Endothelial cell of umbilical vein (primary cell): Measurements from ENCODE around the gene SIPA1L3. TPM values are rescaled to one million over a fixed set of nuclear protein-coding genes. Genes with fewer than 3 reads are reported as not detected.

Experiments used
- BruUV-seq: library from RNA; stranded (reverse); fragments of 400-500 nt; replicated peaks from 2 replicates; lab custom pipeline; 2021; lab: Mats Ljungman, UMichigan
- CTCF ChIA-PET: fragments of 300-600, 350-600 bp; sonication (Branson Sonifier 250); formaldehyde crosslinking; loops from one replicate; lab custom pipeline; 2021; ENCODE audit warnings: antibody characterized with exemption, inconsistent platforms; lab: Charles Lee
- POLR2A ChIA-PET: fragments of 300-600, 350-600 bp; sonication (Branson Sonifier 250); formaldehyde crosslinking; loops from one replicate; lab custom pipeline; 2021; ENCODE audit warnings: antibody characterized with exemption, inconsistent platforms; lab: Charles Lee
- DNase-seq: peaks from one replicate; pipeline ENCODE4 v3.0.0-alpha.2; 2011; ENCODE audit warnings: low read depth, low spot score
- FAIRE-seq: peaks from 2 replicates; lab custom pipeline; 2011; peaks lifted over from hg19 to GRCh38; lab: Jason Lieb, UNC
- H2AFZ ChIP-seq: 2 replicates; pipeline ENCODE4 v1.6.0; 2012; ENCODE audit warnings: low read depth, low read length, control low read depth, inconsistent platforms
- H3K27ac ChIP-seq: 2 replicates; pipeline ENCODE4 v1.5.1; 2011; ENCODE audit warnings: low read depth, mild to moderate bottlenecking, control low read depth, low read length, moderate library complexity; ENCODE audit not compliant: insufficient read depth
- H3K27me3 ChIP-seq, 2 experiments: 2 replicates each; pipeline versions ENCODE4 v1.6.0 to v1.6.1; 2011; ENCODE audit warnings: low read length in 2 of 2, mixed read lengths in 1 of 2; ENCODE audit not compliant: control insufficient read depth in 2 of 2, insufficient read depth in 2 of 2
- H3K36me3 ChIP-seq, 2 experiments: 2 replicates in 1 of 2; 3 replicates in 1 of 2; pipeline ENCODE4 v1.5.1; 2011; ENCODE audit warnings: low read length in 2 of 2, mild to moderate bottlenecking in 1 of 2, moderate library complexity in 1 of 2; ENCODE audit not compliant: control insufficient read depth in 2 of 2, insufficient read depth in 2 of 2; ENCODE audit errors: extremely low read depth in 1 of 2
- H3K4me1 ChIP-seq: 3 replicates; pipeline ENCODE4 v1.5.1; 2011; ENCODE audit warnings: mild to moderate bottlenecking, low read length; ENCODE audit not compliant: control insufficient read depth, insufficient read depth; ENCODE audit errors: extremely low read depth
- H3K4me2 ChIP-seq: 2 replicates; pipeline ENCODE4 v1.6.1; 2011; ENCODE audit warnings: low read length, control low read depth, mixed read lengths; ENCODE audit not compliant: insufficient read depth
- H3K4me3 ChIP-seq, 3 experiments: fragments of 200-600 bp in 1 of 3; sonication (generic), shearing (Covaris generic) in 1 of 3; replicated peaks in 1 of 3; 2 replicates each; pipeline ENCODE4 v1.5.1; 2011 to 2016; ENCODE audit warnings: control low read depth in 3 of 3, low read length in 3 of 3, mild to moderate bottlenecking in 2 of 3, inconsistent platforms in 1 of 3, low read depth in 1 of 3, moderate library complexity in 1 of 3; ENCODE audit not compliant: insufficient read depth in 1 of 3
- H3K79me2 ChIP-seq: 2 replicates; pipeline ENCODE4 v1.6.0; 2012; ENCODE audit warnings: low read length, inconsistent platforms; ENCODE audit not compliant: control insufficient read depth, insufficient read depth
- H3K9ac ChIP-seq: replicated peaks from 2 replicates; pipeline ENCODE3; 2011; ENCODE audit warnings: low read length, control low read depth; ENCODE audit not compliant: insufficient read depth; ENCODE audit errors: extremely low read depth
- H3K9me1 ChIP-seq: replicated peaks from 3 replicates; pipeline ENCODE4 v1.6.0; 2011; ENCODE audit warnings: mild to moderate bottlenecking, low read length; ENCODE audit not compliant: control insufficient read depth, insufficient read depth; ENCODE audit errors: extremely low read depth
- H3K9me3 ChIP-seq: replicated peaks from 2 replicates; pipeline ENCODE4 v1.5.1; 2012; ENCODE audit warnings: low read length, inconsistent platforms; ENCODE audit not compliant: control insufficient read depth, insufficient read depth
- H4K20me1 ChIP-seq: replicated peaks from 2 replicates; pipeline ENCODE3; 2011; ENCODE audit warnings: mild to moderate bottlenecking, low read length; ENCODE audit not compliant: control insufficient read depth, insufficient read depth; ENCODE audit errors: extremely low read depth
- EZH2 ChIP-seq: IDR thresholded peaks from 2 replicates; pipeline ENCODE4 v1.6.1; 2012; ENCODE audit warnings: borderline replicate concordance, low read depth, mild to moderate bottlenecking, moderate library complexity, low read length, inconsistent platforms; ENCODE audit not compliant: severe bottlenecking
- FOS ChIP-seq: IDR thresholded peaks from 2 replicates; pipeline ENCODE4 v1.6.1; 2011; ENCODE audit warnings: mild to moderate bottlenecking, low read length, moderate library complexity, borderline replicate concordance; ENCODE audit not compliant: insufficient read depth
- GATA2 ChIP-seq: IDR thresholded peaks from 2 replicates; pipeline ENCODE4 v1.7.0; 2011; ENCODE audit warnings: low read depth, mild to moderate bottlenecking, moderate library complexity, mixed read lengths, low read length; ENCODE audit not compliant: insufficient read length, insufficient read depth
- JUN ChIP-seq: IDR thresholded peaks from 2 replicates; pipeline ENCODE4 v1.6.1; 2011; ENCODE audit warnings: borderline replicate concordance, low read depth; ENCODE audit not compliant: insufficient read length, insufficient read depth
- MYC ChIP-seq: IDR thresholded peaks from one replicate; pipeline ENCODE4 v1.6.1; 2011; ENCODE audit warnings: mild to moderate bottlenecking, low read depth, low read length
- POLR2A ChIP-seq: IDR thresholded peaks from 2 replicates; pipeline ENCODE4 v1.6.1; 2012; ENCODE audit warnings: low read depth, mild to moderate bottlenecking, control low read depth, low read length
- POLR2AphosphoS5 ChIP-seq: IDR thresholded peaks from 2 replicates; pipeline ENCODE4 v1.6.1; 2012; ENCODE audit warnings: low read depth, mild to moderate bottlenecking, control low read depth, low read length, moderate library complexity; ENCODE audit not compliant: insufficient read depth
- dilution Hi-C: fragments of 300-500 bp; cut with MboI; formaldehyde crosslinking; loops from one replicate; pipeline ENCODE4 v1.15.0; 2019; ENCODE audit warnings: low sequenced_read_pairs; ENCODE audit not compliant: extremely low pct_ligation_motif_present
- intact Hi-C: fragments of 100-400 bp; cut with micrococcal nuclease; formaldehyde crosslinking; loops from one replicate; pipeline ENCODE4 v1.10.0; 2022
- polyA plus RNA-seq, 4 experiments: library from polyadenylated mRNA; depleted of rRNA in 3 of 4; stranded (reverse) in 3 of 4; unstranded in 1 of 4; fragments of >200 nt; gene quantifications; 2 replicates each; pipeline versions ENCODE4 v1.2.1 to v1.2.3, GENCODE V29; 2011 to 2012; ENCODE audit warnings: missing spikeins in 1 of 4
- total RNA-seq: library from RNA; stranded (reverse); gene quantifications from 2 replicates; pipeline ENCODE4 v1.2.3, GENCODE V29; 2021
- TF ChIP-seq, protein P1 (sequence below), 2 donors: IDR thresholded peaks; 1 replicate in 1 of 2; 2 replicates in 1 of 2; pipeline ENCODE4 v1.5.1; 2011; ENCODE audit warnings: low read length in 2 of 2, mild to moderate bottlenecking in 2 of 2, moderate library complexity in 2 of 2, control low read depth in 1 of 2, inconsistent platforms in 1 of 2, low read depth in 1 of 2; ENCODE audit not compliant: insufficient read depth in 1 of 2; ENCODE audit errors: extremely low read depth in 1 of 2
- TF ChIP-seq, protein P2 (sequence below): IDR thresholded peaks from 2 replicates; pipeline ENCODE4 v1.6.1; 2011; ENCODE audit not compliant: insufficient read depth, insufficient read length

Gene SIPA1L3
- total and polyA plus RNA-seq, 2 donors (not counting 3 experiments of a cell fraction or from before 2014, with no cell fraction given) = 14.2 to 47.2 TPM

DNA sequence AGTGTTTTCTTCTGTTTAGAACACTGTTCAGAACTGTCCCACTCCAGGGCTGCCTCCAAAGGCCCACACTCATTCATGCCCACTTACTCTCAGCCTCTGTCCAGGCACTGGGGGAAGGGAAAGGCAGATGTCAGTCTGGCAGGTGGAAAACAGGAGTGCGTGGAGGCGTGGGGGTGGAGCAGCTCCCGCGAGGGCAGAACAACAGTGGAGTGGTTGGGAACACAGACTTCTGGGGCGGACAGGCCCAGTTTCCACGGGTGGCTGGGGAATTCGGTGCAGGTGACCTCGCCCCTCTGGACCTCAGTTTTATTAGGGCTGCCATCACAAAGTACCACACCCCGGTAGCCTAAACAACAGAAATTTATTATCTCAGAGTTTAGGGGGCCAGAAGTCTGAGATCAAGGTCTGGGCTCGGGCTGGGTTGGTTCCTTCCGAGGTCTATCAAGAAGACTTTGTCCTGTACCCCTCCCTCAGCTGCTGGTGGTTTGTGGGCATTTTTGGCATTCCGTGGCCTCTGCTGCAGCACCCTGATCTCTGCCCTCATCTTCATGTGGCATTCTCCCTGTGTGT lies 59.7 kb downstream of the SIPA1L3 start:
- H3K4me2 ChIP-seq = no peak overlapping the region
- H3K9me3 ChIP-seq = peaks cover 2% of the 10 kb centered on the region
- intact Hi-C loops (no loop called here), dilution Hi-C loops (no loop called here)
- no peak for FAIRE-seq
- BruUV-seq = no TSS peak
- H4K20me1 ChIP-seq = no peaks in the 10 kb centered on the region
- ChIA-PET POLR2A (no interaction called here), CTCF (interaction anchor here (2.2 kb wide), 1 partner anchor 12 kb away, joined by 5 read pairs; no protein-coding TSS in a partner anchor)
- H3K4me1 ChIP-seq = peaks cover 13% of the 10 kb centered on the region
- no peaks in the 10 kb centered on the region for H3K27me3 ChIP-seq
- H3K9ac ChIP-seq = no peak overlapping the region
- TF ChIP-seq POLR2AphosphoS5 (no peak), POLR2A (no peak), MYC (no peak), JUN (no peak), GATA2 (no peak), FOS (no peak), EZH2 (no peak)
- TF ChIP-seq, protein P1, sequence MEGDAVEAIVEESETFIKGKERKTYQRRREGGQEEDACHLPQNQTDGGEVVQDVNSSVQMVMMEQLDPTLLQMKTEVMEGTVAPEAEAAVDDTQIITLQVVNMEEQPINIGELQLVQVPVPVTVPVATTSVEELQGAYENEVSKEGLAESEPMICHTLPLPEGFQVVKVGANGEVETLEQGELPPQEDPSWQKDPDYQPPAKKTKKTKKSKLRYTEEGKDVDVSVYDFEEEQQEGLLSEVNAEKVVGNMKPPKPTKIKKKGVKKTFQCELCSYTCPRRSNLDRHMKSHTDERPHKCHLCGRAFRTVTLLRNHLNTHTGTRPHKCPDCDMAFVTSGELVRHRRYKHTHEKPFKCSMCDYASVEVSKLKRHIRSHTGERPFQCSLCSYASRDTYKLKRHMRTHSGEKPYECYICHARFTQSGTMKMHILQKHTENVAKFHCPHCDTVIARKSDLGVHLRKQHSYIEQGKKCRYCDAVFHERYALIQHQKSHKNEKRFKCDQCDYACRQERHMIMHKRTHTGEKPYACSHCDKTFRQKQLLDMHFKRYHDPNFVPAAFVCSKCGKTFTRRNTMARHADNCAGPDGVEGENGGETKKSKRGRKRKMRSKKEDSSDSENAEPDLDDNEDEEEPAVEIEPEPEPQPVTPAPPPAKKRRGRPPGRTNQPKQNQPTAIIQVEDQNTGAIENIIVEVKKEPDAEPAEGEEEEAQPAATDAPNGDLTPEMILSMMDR (IDR thresholded peaks at IDR 0.05; ENCODE audit: extremely low read depth in 1 of 2, insufficient read depth in 1 of 2, low read depth in 1 of 2, low read length in 2 of 2) = no peak
- TF ChIP-seq, protein P2, sequence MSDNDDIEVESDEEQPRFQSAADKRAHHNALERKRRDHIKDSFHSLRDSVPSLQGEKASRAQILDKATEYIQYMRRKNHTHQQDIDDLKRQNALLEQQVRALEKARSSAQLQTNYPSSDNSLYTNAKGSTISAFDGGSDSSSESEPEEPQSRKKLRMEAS = no peak
- H2AFZ ChIP-seq = no peak overlapping the region
- no peak overlapping the region for H3K27ac ChIP-seq
- DNase-seq = no peak
- no peak overlapping the region for H3K4me3 ChIP-seq
- H3K9me1 ChIP-seq = no peaks in the 10 kb centered on the region
- peaks cover 55% of the 10 kb centered on the region for H3K79me2 ChIP-seq
- no peaks in the 10 kb centered on the region for H3K36me3 ChIP-seq
